GM15510 (cell line): Measurements from ENCODE around the gene TTC27.

ENCODE experiments used
- POLR2A ChIP-seq: IDR thresholded peaks from 3 replicates; pipeline ENCODE4 v1.6.1; 2011; ENCODE audit warnings: borderline replicate concordance; ENCODE audit not compliant: insufficient read length; ENCODE audit errors: extremely low read depth

TTC27 gene

DNA sequence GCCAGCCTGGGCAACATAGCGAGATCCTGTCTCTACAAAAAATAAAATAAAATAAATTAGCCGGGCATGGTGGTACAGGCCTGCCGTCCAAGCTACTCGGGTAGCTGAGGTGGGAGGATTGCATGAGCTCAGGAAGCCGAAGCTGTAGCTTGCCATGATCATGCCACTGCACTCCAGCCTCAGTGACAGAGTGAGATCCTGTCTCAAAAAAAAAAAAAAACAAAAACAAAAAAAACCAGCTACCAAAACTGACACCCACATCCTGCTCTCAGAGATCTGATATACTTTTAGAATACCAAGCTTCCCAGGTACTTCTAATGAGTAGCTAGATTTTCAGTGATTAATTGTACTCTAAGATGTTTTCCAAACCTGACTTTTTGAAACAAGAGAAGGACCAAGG is 74.0 kb downstream of the TTC27 start:
- no peak for TF ChIP-seq POLR2A

DNA sequence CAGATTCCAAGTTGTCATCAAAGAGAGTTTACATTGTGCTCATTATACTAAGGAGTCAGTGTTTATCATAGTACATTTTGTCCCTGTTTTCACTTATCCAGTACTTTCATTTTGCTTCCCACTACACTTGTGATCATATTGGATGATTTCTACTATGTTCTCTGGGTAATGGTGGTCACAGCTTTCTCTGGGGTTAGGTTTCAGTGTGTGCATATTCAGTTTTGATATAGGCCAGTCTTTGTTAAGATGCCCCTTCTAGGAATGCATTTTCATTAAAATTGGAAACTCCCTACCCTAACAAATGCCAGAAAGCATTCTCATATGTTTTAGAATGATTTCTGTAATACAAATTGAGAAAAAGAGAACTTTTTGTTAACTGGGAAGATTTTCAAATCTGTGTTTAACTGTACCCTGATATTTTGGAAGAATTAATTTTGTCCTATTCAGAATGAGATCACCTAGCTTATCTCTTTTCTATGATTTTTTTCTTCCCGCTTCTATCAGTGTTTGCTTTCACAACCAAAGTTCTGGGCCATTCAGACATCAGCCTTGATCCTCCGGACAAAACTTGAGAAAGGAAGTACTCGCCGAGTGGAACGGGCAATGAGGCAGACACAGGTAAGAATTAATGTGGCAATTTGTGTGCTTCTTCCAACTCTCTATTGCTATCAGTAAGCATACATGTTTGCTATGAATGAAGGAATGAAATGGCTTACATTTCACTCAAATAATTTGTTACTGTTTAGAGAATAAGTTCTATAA is 74.6 kb downstream of the TTC27 start:
- no peak for TF ChIP-seq POLR2A

DNA sequence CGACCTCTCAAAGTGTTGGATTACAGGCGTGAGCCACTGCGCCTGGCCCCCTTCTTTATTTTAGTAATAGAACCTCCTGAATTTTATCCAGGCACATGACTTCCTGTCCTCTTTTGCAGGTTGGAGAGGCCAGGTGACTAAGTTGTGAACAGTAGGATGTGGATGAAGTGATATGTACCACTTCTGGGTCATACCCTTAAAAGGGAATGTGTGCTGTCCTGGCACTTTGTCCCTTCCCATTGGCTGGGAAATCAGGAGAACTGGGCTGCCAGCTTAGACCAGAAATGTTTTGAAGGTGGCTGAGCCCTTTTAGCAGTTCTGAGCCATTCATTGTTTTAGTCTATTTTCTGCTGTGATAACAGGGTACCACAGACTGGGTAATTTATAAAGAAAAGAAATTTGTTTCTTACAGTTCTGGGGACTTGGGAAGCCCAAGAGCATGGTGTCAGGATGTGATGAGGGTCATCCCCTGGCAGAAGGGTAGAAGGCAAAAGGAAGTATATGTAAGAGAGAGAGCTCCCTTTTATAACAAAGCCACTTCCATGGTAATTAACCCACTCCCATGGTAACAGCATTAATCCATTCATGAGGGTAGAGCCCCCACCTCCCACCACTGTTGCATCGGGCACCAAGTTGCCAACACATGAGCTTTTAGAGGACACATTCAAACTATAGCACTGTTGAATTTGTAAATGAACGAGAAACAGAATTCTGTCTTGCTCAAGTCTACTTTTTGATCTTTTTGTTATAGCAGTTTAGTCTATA is 79.1 kb downstream of the TTC27 start:
- no peak for TF ChIP-seq POLR2A

DNA sequence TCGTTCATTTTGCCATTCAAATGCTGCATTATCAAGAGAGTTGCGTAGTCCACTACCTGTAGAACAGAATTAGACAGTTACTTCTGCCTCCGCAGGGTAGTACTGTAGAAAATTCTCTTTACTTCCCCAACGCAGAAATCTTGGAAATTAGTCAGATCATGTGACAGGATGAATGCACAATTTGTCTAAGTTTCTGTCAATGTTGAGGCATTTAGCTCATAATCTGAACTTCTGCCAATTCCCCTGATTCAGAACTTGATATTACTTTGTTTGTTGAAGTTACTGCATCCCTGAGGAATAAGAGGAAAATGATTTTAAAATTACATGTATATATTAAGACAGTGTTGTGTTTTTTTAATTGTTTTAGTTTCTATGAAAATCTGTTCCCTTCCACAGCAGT is 83.4 kb downstream of the TTC27 start:
- TF ChIP-seq POLR2A = no peak

DNA sequence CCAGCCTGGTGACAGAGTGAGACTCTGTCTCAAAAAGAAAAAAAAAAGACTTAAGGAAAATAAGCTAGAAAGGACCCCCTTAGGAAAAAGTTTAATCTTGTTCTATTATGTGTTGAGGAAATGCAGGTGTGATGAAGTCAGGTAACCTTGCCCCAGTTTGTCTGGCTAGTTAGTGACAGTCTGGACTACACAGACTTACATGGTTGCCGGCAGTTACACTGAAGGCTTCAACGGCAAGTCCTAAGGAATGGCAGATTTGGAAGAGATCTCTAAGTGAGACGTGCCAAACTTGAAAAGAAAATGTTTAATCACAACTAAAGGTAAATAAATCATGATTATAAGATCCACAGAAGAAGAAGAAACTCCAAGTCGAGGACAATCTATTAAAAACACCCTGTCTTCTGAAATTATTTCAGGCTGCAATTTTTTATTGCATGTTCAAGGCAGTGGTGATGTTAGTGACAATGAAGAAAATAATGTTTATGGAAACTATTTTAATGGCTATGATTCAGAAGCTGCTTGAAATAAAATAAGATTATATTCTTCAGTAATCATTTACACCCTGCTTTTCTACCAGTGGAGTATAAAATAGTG is 84.2 kb downstream of the TTC27 start:
- no peak for TF ChIP-seq POLR2A

DNA sequence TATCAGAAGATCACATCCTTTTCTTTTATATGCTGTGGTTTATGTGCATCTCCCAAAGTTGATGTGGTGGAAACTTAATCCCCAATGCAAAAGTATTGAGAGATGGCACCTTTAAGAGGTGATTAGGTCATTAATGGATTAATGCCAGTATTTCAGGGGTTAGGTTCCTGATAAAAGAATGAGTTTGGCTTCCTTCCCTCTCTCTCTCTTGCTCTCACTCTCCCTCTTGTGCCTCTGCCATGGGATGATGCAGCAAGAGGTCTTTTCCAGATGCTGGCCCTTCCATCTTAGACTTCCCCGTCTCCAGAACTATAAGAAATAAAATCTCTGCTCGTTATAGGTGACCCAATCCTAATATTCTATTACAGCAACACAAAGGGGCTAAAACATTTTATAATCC is 85.0 kb downstream of the TTC27 start:
- no peak for TF ChIP-seq POLR2A

DNA sequence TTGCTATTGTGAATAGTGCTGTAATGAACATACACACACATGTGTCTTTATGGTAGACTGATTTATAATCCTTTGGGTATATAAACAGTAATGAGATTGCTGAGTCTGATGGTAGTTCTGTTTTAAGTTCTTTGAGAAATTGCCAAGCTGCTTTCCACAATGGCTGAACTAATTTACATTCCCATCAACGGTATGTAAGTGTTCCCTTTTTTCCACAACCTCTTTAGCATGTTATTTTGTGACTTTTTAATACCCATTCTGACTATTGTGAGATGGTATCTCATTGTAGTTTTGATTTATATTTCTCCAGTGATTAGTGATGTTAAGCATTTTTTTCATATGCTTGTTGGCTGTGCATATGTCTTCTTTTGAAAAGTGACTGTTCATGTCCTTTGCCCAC is 86.7 kb downstream of the TTC27 start:
- no peak for TF ChIP-seq POLR2A

DNA sequence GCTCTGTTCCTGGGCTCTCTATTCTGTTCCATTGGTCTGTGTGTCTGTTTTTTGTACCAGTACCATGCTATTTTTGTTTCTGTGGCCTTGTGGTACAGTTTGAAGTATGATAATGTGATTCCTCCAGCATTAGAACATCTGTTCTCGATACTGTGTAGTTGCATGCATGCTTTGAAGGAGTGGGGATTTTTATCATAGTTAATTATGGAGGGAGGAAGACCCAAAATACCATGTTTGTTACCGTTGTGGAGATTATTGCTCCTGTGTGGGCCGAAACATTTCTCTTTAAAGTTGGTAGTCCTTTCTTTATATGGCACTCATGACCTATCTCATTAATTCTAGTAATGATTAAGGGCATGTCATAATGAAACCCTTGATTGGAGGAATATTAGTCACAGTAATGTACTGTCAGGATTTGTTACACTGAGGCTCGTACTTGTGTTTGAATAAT is 87.6 kb downstream of the TTC27 start:
- no peak for TF ChIP-seq POLR2A

DNA sequence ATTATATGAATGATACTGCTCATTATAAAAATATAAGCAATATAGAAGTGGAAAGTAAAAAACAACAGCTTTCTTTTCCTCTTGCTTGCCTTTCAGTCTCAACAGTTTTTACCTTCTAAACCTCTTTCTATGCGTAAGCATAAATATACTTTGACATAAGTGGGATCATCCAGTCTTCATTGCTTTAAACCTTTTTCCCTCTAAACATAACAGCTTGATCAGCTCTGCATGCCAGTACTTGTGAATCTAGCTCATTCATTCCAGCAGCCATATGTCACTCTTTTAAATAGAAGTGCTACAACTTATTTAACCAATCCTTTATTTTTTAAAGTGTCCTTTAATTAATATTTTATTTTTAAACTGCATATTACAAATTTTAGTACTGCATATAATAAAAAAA is 88.1 kb downstream of the TTC27 start:
- no peak for TF ChIP-seq POLR2A

DNA sequence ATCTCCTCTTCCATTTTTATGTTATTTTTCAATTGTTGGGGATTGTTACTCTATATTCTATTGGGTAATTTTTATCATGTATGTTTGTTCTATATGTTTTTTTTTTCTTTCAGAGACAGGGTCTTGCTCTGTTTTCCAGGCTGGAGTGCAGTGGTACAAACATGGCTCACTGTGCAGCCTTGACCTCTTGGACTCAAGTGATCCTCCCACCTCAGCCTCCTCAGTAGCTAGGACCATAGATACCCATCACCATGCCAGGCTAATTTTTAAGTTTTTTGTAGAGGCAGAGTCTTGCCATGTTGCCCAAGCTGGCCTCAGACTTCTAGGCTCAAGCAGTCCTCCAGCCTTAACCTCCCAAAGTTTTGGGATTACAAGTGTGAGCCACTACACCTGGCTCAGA is 88.7 kb downstream of the TTC27 start:
- TF ChIP-seq POLR2A = no peak

DNA sequence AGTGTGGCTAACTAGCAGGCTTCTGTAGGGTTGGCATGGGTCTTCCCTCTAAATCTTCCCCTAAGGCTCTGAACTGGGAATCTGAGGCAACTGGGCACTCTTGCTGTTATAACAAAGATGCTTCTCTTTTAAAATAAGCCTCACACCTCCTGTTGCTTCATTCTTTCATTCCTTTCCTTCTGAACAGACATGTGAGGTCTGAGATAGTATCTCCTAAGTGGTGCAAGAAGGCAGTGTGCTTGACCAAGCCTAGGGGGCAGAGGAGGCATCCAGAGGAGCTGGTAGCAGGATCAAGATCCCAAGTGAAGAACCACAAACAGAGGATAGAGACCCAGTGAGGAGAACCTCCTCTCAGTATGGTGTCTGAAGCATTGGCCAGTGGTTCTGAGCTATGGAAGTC is 90.9 kb downstream of the TTC27 start:
- no peak for TF ChIP-seq POLR2A

DNA sequence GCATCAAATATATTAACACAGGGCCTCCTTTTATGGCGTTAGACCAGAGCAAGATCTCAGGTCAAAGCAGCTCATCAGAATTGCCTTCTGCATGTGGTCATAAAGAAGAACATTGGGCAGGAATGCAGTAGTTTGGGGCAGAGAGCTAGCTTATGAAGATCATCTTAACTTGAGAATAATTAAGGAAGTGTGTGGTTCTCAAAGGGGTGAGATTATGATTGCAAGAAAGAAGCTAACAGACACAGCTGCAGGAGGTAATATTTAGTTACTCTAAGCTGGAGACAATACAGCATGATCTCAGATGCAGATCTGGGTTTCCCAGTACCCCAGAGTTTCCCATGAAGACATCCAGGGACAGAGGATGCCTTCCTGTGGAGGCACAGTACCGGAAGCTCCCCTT is 91.6 kb downstream of the TTC27 start:
- TF ChIP-seq POLR2A = no peak

DNA sequence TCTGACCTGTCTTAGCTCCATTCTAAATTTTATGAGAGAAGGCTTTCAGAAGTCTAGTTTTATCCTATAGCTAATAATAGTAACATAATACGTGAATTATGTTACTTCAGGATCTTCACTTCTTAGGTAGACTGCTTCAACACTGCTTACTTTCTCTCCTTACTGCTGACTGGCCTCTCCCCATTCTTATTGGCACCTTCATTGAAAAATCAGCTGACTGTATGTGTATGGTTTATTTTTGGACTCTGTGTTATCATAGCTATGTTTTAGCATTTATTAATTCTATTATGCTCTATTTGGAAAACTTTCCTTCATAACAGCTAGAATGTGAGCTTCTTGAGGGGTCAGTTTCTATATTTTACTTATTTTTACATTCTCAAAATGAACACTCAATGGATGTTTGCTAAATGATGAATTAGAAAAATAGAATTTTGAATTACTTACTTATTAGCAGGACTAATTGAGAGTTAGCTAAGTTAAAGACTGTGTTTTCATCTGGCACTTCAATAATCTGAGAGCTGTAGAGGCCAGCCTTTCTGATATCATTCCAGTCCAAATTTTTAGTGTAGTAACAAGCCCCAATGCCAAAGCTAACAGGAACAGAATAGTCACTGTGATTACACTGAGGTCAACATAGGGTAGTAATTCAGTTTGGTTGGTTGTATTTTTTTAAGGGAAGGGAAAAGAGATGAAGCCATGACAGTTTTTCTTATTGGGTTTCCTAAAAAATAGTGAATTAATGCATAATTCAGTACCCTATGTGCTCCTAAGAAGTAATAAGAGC is 92.3 kb downstream of the TTC27 start:
- no peak for TF ChIP-seq POLR2A

DNA sequence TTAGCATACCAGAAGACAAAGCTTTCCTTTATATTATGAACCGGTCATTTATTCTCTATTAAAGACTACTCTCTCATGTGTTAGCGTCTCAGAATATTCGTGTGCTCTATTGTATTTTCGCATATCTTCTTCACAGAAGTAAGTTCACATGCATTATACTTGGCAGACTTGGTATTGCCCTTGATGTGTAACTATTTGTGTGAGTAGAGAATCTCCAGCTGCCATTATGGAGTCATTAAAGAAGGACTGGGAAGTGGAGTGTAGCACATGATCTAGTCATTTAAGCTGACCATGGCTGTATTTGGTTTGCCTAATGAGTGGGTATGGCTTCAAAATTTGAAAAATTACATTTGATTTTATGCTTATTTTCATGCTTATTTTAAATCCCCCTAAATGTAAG is 92.9 kb downstream of the TTC27 start:
- TF ChIP-seq POLR2A = no peak

DNA sequence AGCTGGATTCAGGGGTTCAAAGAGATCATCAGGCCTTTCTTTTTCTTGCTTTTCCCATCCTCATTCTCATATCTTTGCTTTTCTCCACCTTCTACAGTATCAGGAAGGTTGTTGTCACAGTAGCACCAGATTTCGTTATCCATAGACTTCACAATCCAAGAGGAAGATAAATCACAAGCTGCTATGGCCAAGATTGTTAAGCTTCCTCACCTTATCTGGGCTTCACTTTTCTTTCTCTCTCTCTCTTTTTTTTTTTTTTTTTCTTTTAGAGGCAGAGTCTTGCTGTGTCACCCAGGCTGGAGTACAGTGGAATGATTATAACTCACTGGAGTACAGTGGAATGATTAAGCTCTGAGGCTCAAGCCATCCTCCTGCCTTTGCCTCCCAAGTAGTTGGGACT is 93.5 kb downstream of the TTC27 start:
- no peak for TF ChIP-seq POLR2A
